Measurements from ENCODE around the gene MTHFS. TPM values are rescaled to one million over a fixed set of nuclear protein-coding genes. Genes with fewer than 3 reads are reported as not detected.

The MTHFS gene
- total RNA-seq = 10 to 100 TPM; 21.3 to 25.6 TPM
- polyA plus RNA-seq = 100 to 1,000 TPM in 1 of 2 donors, 10 to 100 TPM in 1; 62.9 to 136 TPM

GRCh38 chr15:79896634-79897379 is at the start of gene MTHFS:
Gene MTHFS (minus strand): TSS chr15:79897014. CDS start chr15:79896988, 26 bp downstream.
- no peaks in the 10 kb centered on the region for H3K9me3 ChIP-seq (ENCODE audit: control insufficient read depth in 1 of 2, low read length in 2 of 2)
- no peaks in the 10 kb centered on the region for H3K27me3 ChIP-seq (ENCODE audit: insufficient read depth, low read length)
- H3K4me3 Mint-ChIP-seq = peak within 1 kb of the TSS; percentile 96 to 100 (median 100)
- CTCF ChIA-PET (ENCODE audit: partially characterized antibody) = interaction anchor here (0.5 to 5.0 kb wide), 10 partner anchors 10 to 514 kb away, joined by 3 to 42 read pairs (median 6); partner anchors contain the start of gene ZFAND6
- peak within 1 kb of the TSS; percentile 74 to 84 for H3K4me3 ChIP-seq (ENCODE audit: low read length in 2 of 2)
- DNase-seq = peak; percentile 81 to 87 (median 85)
- peaks cover 13 to 23% of the 10 kb centered on the region in 2 donors for H3K36me3 Mint-ChIP-seq
- peaks cover 32% of the 10 kb centered on the region for H3K4me1 ChIP-seq (ENCODE audit: insufficient read depth, low read length)
- H3K27me3 Mint-ChIP-seq = no peaks in the 10 kb centered on the region
- H3K27ac Mint-ChIP-seq = peak within 1 kb of the TSS; percentile 97 to 100 (median 99)
- H3K36me3 ChIP-seq (ENCODE audit: insufficient read depth, low read length) = no peaks in the 10 kb centered on the region
- peak within 1 kb of the TSS; percentile 88 for H3K27ac ChIP-seq (ENCODE audit: low read depth, low read length)
- H3K9me3 Mint-ChIP-seq = peaks cover 0 to 4% (median 0%) of the 10 kb centered on the region in 8 donors
- POLR2A ChIA-PET (ENCODE audit: partially characterized antibody) = interaction anchor here (0.7 to 5.5 kb wide), 20 partner anchors 10 to 256 kb away, joined by 3 to 153 read pairs (median 4); partner anchors contain the start of genes BCL2A1, FAH and ZFAND6
- intact Hi-C loops (cut with micrococcal nuclease) = loop anchor here (1.0 to 5.0 kb wide), 4 partner anchors 26 to 175 kb away; partner anchors contain the start of gene BCL2A1
- H3K4me1 Mint-ChIP-seq = peaks cover 28 to 45% (median 36%) of the 10 kb centered on the region in 4 donors

GRCh38 chr15:79944622-79945021 is 47.8 kb upstream of the MTHFS start:
- ChIA-PET POLR2A (ENCODE audit: partially characterized antibody) (interaction anchor here (1.8 kb wide), 1 partner anchor 21 kb away, joined by 5 read pairs; no protein-coding TSS in a partner anchor), CTCF (ENCODE audit: partially characterized antibody) (no interaction called here)
- Histone ChIP-seq H3K27me3 (ENCODE audit: insufficient read depth, low read length) (no peaks in the 10 kb centered on the region), H3K27ac (ENCODE audit: low read depth, low read length) (no peak overlapping the region), H3K4me3 (ENCODE audit: low read length in 2 of 2) (no peak overlapping the region), H3K9me3 (ENCODE audit: control insufficient read depth in 1 of 2, low read length in 2 of 2) (no peaks in the 10 kb centered on the region), H3K36me3 (ENCODE audit: insufficient read depth, low read length) (no peaks in the 10 kb centered on the region), H3K4me1 (ENCODE audit: insufficient read depth, low read length) (no peaks in the 10 kb centered on the region)
- Mint-ChIP-seq H3K36me3 (no peaks in the 10 kb centered on the region), H3K9me3 (no peaks in the 10 kb centered on the region), H3K4me1 (peaks cover 0 to 5% (median 0%) of the 10 kb centered on the region in 4 donors), H3K27me3 (peaks cover 0 to 1% of the 10 kb centered on the region in 2 donors), H3K27ac (no peak overlapping the region), H3K4me3 (no peak overlapping the region)
- intact Hi-C loops (cut with micrococcal nuclease) = no loop called here
- DNase-seq = no peak

GRCh38 chr15:79943820-79944219 is 47.0 kb upstream of the MTHFS start:
- H3K27ac ChIP-seq (ENCODE audit: low read depth, low read length) = no peak overlapping the region
- no peaks in the 10 kb centered on the region for H3K4me1 ChIP-seq (ENCODE audit: insufficient read depth, low read length)
- ChIA-PET POLR2A (ENCODE audit: partially characterized antibody) (interaction anchor here (1.8 kb wide), 1 partner anchor 21 kb away, joined by 5 read pairs; no protein-coding TSS in a partner anchor), CTCF (ENCODE audit: partially characterized antibody) (no interaction called here)
- H3K4me3 Mint-ChIP-seq = no peak overlapping the region
- H3K27ac Mint-ChIP-seq = no peak overlapping the region
- no peaks in the 10 kb centered on the region for H3K36me3 ChIP-seq (ENCODE audit: insufficient read depth, low read length)
- no peaks in the 10 kb centered on the region for H3K9me3 ChIP-seq (ENCODE audit: control insufficient read depth in 1 of 2, low read length in 2 of 2)
- H3K27me3 ChIP-seq (ENCODE audit: insufficient read depth, low read length) = no peaks in the 10 kb centered on the region
- H3K9me3 Mint-ChIP-seq = no peaks in the 10 kb centered on the region
- H3K4me1 Mint-ChIP-seq = peaks cover 0 to 4% (median 0%) of the 10 kb centered on the region in 4 donors
- no peak for DNase-seq
- peaks cover 0 to 1% of the 10 kb centered on the region in 2 donors for H3K27me3 Mint-ChIP-seq
- intact Hi-C loops (cut with micrococcal nuclease) = no loop called here
- H3K4me3 ChIP-seq (ENCODE audit: low read length in 2 of 2) = no peak overlapping the region
- H3K36me3 Mint-ChIP-seq = no peaks in the 10 kb centered on the region

- Histone ChIP-seq H3K4me3 (ENCODE audit: low read length in 2 of 2) (no peak overlapping the region), H3K27ac (ENCODE audit: low read depth, low read length) (no peak overlapping the region), H3K9me3 (ENCODE audit: control insufficient read depth in 1 of 2, low read length in 2 of 2) (no peaks in the 10 kb centered on the region), H3K27me3 (ENCODE audit: insufficient read depth, low read length) (no peaks in the 10 kb centered on the region), H3K36me3 (ENCODE audit: insufficient read depth, low read length) (no peaks in the 10 kb centered on the region), H3K4me1 (ENCODE audit: insufficient read depth, low read length) (no peaks in the 10 kb centered on the region)
- intact Hi-C loops (cut with micrococcal nuclease) = no loop called here
- H3K36me3 Mint-ChIP-seq = no peaks in the 10 kb centered on the region
- no peak for DNase-seq
- peaks cover 0 to 4% of the 10 kb centered on the region in 2 donors for H3K27me3 Mint-ChIP-seq
- ChIA-PET CTCF (ENCODE audit: partially characterized antibody) (no interaction called here), POLR2A (ENCODE audit: partially characterized antibody) (interaction anchor here (1.8 kb wide), 1 partner anchor 20 kb away, joined by 5 read pairs; no protein-coding TSS in a partner anchor)
- no peak overlapping the region for H3K27ac Mint-ChIP-seq
- H3K4me1 Mint-ChIP-seq = no peaks in the 10 kb centered on the region
- no peak overlapping the region for H3K4me3 Mint-ChIP-seq
- peaks cover 0 to 2% (median 0%) of the 10 kb centered on the region in 8 donors for H3K9me3 Mint-ChIP-seq
These were observed 46.1 kb upstream of the MTHFS start for GRCh38 chr15:79942741-79943481.

- Mint-ChIP-seq H3K27ac (no peak overlapping the region), H3K36me3 (no peaks in the 10 kb centered on the region)
- POLR2A ChIA-PET (ENCODE audit: partially characterized antibody) = no interaction called here
These were observed 42.6 kb upstream of the MTHFS start for GRCh38 chr15:79939399-79939798.

GRCh38 chr15:79938143-79938542 is 41.3 kb upstream of the MTHFS start:
- DNase-seq = no peak
- Mint-ChIP-seq H3K9me3 (peaks cover 0 to 2% (median 0%) of the 10 kb centered on the region in 8 donors), H3K4me1 (no peaks in the 10 kb centered on the region), H3K36me3 (no peaks in the 10 kb centered on the region), H3K4me3 (no peak overlapping the region), H3K27me3 (peaks cover 4 to 5% of the 10 kb centered on the region in 2 donors), H3K27ac (no peak overlapping the region)
- ChIA-PET CTCF (ENCODE audit: partially characterized antibody) (no interaction called here), POLR2A (ENCODE audit: partially characterized antibody) (no interaction called here)
- intact Hi-C loops (cut with micrococcal nuclease) = no loop called here
- Histone ChIP-seq H3K9me3 (ENCODE audit: control insufficient read depth in 1 of 2, low read length in 2 of 2) (no peaks in the 10 kb centered on the region), H3K4me1 (ENCODE audit: insufficient read depth, low read length) (no peaks in the 10 kb centered on the region), H3K27me3 (ENCODE audit: insufficient read depth, low read length) (no peaks in the 10 kb centered on the region), H3K4me3 (ENCODE audit: low read length in 2 of 2) (no peak overlapping the region), H3K27ac (ENCODE audit: low read depth, low read length) (no peak overlapping the region), H3K36me3 (ENCODE audit: insufficient read depth, low read length) (no peaks in the 10 kb centered on the region)

More at GRCh38 chr15:79939399-79939798, 42.6 kb upstream of the MTHFS start:
- Mint-ChIP-seq H3K27me3 (peaks cover 0 to 5% of the 10 kb centered on the region in 2 donors), H3K9me3 (peaks cover 0 to 2% (median 0%) of the 10 kb centered on the region in 8 donors), H3K4me1 (no peaks in the 10 kb centered on the region), H3K4me3 (no peak overlapping the region)
- DNase-seq = no peak
- no peaks in the 10 kb centered on the region for H3K36me3 ChIP-seq (ENCODE audit: insufficient read depth, low read length)
- H3K4me1 ChIP-seq (ENCODE audit: insufficient read depth, low read length) = no peaks in the 10 kb centered on the region
- intact Hi-C loops (cut with micrococcal nuclease) = no loop called here
- CTCF ChIA-PET (ENCODE audit: partially characterized antibody) = interaction anchor here (1.9 kb wide), 1 partner anchor 53 kb away, joined by 4 read pairs; no protein-coding TSS in a partner anchor
- no peak overlapping the region for H3K4me3 ChIP-seq (ENCODE audit: low read length in 2 of 2)
- no peaks in the 10 kb centered on the region for H3K9me3 ChIP-seq (ENCODE audit: control insufficient read depth in 1 of 2, low read length in 2 of 2)
- no peaks in the 10 kb centered on the region for H3K27me3 ChIP-seq (ENCODE audit: insufficient read depth, low read length)
- no peak overlapping the region for H3K27ac ChIP-seq (ENCODE audit: low read depth, low read length)
